Inflammatory macrophage treated with lipopolysaccharide for 1 hour (primary cell): Measurements from ENCODE around the gene KMT2C.
A peak's percentile ranks its signal among the peaks of the same experiment; 100 is the strongest.

Experiments used
- DNase-seq, 2 donors: peaks; one replicate each; pipeline ENCODE4 v3.0.0-alpha.2; 2020 to 2022

Gene KMT2C

DNA sequence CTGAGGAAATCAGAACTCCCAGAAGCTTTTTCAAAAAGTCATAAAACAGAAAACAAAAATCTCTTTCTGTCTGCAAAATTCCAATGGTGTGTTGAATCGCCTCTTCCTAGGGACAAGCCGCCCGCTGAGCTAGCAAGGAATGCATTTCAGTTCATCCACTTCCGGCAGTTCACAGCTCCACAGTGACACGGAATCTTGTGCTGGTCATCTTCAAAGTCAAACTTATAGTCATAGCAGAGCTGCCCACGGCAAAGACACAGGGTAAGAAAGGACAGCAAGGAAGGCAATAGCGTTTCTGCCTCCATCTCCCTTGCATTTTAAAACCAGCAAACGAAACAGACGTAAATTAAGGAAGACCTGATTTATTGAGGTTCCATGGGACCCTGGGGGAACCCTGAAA lies 299.1 kb downstream of the KMT2C start:
- no peak for DNase-seq

DNA sequence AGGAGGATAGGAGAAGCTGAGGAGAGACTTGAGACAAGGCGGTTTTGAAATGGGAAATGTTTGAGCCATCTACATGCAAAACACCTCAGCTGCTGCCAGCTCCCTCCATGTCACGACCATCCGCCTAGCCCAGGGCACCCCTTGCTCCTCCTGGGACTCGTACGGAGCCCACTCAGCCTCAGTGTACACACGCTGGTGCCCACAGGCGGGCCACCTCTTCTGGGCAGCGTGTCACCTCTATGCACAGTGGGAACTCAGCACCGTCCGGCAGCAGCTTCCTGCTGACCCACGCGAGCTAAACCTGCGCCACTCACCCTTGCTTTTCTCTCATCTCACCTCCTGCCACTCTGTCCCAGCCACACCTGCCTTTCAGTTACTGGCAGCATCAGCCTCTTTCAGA lies 302.0 kb downstream of the KMT2C start:
- DNase-seq, result no peak

DNA sequence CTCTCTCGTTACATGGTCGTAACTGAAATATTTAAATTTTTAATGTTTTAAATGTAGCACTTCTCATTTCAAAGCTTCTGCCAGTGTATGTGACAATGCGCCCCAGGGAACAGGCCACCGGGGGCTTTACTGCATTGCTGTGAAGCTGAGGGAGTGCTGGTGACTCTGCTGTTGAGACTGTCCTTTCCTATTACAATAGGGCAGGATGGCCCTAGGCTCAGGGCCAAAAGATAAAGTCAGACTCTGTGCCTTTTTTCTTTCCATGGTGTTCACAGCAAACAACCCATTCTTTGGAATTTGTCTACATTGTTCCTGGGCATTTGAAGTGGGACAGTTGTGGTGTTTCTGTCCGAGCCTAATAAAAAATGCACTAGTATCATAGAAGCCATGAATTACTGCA lies 303.0 kb downstream of the KMT2C start:
- DNase-seq, result no peak

DNA sequence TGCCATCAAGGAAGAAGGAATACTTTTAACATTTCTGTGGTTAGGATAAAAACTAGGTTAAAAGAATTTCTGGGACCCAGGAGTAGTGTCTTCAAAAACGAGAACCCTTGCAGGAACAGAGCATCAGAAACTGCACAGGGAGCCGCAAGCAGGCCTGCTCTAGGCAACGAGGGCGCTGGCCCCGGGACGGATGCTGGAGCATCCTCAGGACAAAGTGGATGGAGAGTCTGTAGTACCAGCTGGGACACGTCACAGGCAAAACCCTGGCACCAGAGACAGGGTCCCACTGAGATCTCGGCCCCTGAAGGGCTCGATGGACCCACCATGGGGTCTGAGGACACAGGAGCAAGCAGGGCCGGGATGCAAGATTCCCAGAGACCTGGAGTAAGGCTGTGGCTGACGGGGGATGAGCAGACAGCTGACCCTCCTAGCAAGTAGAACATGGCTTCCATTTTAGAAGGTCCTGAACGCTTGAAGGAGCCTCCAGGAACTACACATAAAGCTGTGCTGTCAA lies 303.8 kb downstream of the KMT2C start:
- no peak for DNase-seq

DNA sequence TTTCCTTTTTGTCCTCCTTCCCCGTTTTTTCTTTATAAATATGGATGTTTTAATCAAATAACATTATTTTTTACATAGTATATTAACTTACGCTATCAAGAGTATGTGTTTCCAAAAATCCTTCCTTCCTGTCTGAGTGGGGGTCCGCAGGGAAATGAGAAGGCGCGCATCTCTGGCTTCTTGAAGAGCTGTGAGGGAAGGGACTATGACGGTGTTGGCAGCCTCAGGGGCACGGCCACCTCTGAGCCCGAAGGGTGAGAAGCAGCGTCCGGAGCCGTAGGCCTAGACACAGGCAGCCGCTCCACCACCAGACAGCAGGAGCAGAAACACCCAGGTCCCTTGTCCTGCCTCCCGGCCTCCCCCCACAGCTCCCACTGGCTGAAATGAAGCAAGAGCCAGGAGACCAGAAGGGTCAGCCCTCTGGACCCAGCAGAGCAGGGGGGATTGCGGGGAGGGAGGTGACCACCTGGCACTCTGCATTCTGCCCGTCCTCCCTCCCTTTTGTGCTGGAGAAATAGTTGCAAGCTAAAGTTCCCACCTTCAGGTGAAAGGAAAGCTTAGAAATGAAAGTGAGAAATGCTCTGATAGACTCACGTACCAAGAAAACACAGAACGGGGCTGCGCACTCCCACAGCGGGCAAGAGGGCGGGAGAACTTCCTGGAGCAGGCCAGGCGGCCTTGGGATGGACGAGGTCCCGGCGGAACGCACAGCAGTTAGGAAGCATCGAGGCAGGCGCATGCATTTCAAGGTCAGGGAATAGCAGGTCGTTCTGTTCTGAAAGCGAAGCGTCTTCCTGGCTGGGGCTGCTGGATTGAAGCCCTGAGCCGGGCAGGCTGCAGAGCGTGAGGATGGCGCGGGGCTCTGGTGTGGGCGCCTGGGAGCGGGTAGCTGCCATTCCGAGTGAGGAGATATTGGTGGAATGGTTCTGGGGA lies 304.9 kb downstream of the KMT2C start:
- DNase-seq, result no peak

DNA sequence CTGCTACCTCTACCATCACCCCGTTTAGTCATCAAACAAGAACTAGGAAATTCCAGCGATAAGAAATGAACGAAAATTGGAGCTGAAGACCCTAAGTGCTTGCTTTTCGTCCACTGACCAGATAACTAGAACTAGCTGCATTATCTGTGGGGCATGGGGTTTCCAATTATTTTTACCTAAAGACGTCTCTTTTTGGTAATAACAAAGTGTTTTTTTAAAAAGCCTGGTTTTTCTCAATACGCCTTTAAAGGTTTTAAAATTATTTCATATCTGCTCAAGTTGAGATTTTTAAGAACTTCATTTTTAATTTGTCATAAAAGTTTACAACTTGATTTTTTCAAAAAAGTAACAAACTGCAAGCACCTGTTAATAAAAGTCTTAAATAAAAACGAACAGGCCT lies 306.1 kb downstream of the KMT2C start:
- no peak for DNase-seq

DNA sequence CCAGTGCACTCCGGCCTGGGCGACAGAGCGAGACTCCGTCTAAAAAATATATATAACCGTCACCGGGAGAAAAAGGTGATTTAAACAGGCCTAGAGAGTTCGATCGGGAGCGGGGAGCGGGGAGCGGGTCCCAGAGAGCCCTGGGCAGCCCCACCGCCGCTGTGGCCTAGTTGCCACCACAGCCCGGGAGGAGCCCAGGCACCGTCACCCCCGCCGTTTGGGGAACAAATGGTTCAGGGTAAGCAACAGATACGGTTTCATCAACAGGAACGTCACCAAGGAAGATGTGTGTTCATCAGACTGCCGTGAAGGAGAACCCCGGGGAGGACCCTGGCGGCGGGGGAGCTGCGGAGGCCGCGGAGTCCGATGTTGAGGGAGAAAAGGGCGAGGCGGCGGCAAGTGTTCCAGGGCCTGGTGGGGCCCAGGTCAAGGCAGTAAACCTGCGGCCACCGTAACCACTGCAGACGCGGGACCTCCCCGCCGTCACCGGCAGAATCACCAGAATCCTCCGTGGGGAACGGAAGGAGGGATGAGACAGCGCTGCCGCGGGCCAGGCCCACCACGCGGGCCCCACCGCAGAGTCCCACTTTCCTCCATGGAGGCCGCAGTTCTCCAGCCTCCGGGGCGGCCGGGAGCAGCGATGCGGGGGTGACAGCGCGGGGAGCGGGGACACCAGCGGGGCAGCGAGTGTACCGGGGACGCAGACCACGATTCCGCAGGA lies 306.9 kb downstream of the KMT2C start:
- no peak for DNase-seq

DNA sequence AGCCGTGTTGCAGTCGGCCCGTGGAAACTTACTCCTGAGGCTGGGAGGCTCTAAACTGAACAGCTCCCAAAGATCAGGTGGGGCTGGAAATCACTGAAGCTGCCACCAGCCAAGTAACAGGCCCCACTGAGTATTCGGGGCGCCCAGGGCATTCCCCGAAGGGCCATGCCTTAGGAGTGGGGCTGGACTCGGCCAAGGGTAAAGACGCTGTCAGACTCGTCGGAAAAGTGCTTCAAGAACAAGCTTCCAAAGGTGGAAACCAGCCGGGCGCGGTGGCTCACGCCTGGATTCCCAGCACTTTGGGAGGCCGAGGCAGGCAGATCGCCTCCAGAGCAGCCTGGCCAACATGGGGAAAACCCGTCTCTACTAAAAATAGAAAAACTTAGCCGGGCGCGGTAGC lies 307.6 kb downstream of the KMT2C start:
- DNase-seq, result no peak

DNA sequence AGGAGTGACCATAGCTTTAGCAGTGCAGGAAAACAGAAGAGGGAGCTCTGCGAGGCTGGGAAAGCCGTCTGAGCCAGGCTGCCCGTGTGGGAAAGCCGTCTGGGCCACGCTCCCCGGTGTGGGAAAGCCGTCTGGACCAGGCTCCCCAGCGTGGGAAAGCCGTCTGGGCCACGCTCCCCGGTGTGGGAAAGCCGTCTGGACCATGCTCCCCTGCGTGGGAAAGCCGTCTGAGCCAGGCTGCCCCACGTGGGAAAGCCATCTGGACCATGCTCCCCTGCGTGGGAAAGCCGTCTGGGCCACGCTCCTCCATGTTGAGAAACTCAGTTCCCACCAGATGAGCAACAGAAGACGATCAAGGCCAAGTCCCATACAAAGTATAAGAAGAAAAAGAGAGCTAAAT lies 308.6 kb downstream of the KMT2C start:
- no peak for DNase-seq

DNA sequence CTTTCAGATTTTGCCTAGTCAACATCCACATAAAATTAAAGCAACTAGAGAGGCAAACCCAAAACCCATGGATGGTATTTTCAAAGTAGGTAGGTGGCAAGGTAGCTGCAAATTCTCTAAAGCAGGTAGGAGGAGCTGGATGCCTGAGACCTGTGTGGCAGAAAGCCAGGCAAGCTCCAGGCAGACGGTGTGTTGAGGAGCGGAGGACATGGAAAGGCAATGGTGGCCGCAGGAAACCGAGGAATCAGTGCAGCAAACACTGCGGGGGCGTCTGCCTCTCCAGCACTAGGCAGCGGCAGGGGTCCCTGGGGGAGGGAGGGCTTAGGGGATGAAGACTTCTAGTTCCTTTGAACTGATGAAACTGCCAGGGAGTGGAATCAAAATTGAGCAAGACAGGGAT lies 309.1 kb downstream of the KMT2C start:
- DNase-seq, result no peak

DNA sequence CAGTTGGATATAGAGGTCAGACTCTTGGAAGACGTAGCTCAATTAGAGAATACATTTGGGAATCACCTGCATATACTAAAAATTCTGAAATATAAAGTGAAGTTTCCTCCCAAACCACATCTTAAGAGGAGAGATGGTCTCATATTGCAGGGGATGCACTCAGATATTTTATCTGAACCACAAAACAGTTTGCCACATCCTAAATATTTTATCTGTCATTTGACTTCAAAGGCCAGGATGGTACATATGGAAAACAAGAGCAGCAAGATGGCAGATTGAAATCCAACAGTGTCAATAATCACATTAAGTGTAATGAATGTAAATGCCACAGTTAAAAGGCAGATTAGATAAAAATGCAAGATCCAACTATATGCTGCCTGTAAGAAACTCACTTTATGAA lies 313.3 kb downstream of the KMT2C start:
- DNase-seq, result no peak

DNA sequence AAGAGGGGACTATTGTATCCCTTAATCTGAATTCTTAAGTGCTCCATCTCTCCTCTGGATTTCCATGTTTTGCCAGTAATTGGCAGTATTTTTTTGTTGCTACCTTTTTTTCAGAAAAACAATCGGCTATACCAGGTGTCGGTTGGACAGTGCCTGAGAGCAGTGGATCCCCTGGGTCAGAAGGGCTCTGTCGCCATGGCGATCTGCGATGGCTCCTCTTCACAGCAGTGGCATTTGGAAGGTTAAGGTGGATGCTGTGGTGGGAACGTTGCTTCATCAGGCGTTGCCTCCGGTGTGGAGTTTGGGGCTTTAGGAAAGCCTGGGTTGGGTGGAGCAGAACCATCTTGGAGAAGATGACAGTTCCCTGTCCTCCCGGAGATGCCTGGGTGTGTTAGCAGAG lies 314.4 kb downstream of the KMT2C start:
- DNase-seq, result no peak

DNA sequence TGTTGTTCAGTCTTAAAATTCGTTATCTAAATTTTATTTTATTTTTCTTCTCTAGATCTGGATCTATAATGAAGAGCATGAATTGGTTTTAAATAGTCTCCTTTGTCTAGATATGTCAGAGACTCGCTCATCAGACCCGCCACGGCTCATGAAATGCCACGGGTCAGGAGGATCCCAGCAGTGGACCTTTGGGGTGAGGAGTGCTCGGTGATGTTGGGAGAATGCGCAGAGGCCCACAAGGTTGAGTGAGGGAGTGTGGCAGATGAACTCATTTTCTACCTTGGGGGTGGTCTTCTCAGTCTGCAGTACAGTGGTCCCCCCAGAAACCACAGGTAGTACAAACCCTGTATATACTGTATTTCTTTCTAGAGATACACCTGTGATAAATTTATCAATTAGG lies 315.0 kb downstream of the KMT2C start:
- DNase-seq, result no peak

DNA sequence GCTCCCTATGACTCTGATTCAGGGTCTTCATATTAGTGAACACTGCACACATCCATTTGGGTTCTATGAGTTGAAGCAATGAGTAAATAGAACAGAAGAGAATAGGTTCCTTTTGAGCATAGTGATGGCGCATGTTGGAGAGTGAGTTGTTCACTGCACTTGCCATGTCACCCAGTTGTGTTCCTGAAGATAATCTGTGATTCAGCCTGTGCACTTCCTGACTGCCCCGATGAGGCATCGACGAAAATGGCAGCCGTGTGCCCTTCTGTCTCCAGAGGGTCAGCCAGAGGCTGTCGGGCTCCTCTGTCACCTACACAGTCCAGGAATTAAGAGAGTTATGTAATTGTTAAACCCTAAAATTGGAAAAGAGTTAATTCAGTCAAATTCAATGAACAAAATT lies 315.6 kb downstream of the KMT2C start:
- no peak for DNase-seq

DNA sequence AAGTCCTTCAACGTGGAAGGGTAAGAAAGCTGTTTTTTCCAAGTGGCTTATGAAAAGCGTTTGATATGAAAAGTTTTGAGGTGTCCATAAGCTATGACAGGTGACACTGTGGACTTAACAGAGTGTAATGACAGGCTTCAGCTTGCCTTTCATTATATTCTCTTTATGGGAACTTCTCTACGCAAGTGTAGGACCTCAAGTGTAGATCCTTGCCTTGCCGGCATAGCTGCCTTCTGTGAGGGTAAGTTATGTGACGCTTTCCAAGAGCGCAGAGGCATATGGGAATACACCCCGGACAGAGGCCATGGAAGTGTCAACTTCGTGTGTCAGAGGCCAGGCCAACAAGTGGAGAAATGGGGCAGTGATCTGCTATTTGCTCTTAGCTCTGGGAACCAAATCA lies 318.4 kb downstream of the KMT2C start:
- no peak for DNase-seq

DNA sequence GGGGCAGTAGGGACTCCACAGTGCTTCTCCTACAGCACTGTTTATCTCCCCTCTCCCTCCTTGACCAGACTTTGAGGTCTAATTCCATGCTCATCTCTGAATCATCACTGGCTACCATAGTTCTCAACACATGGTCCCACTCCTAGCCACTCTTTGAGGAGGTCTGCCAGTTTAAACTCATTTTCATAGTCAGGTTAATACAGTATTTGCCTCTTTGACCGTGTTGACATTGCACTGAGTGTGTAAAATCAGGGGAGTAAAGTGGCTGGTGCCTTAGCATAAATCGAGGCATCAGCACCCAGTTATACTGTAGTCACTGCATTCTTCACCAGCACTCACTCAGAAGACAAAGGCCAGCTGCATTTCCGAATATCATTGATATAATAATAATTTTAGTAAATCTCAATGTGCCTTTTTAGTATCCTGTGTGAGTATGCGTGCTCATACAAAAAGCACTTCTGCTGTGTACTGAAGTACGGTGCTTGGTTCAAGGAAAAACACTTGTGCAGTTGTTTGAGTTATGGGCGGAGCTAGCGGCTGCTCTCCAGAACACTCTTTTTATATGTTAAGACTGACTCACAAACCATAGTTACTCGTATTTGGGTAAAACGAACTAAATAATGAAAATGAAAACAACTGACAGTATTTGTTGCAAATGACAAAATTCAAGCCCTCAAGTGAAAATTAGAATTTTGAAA lies 320.6 kb downstream of the KMT2C start:
- DNase-seq, result no peak

DNA sequence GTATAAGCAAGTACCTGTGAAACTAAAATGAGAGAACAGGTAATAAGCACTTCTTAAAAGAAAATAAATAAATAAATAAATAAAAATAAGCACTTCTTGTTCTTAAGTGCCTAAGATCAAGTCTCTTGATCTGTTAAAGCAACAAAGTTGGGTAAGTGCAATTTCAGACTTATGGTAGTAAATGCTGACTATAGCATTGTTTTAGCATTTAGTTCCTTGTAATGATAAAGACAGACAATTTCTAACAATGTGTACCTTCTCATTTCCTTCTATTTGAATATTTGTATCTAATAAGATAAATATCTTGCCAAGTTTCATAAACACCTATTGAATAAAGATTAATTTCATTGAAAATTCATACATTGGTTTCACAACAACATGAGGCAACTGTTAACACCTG lies 323.0 kb downstream of the KMT2C start:
- no peak for DNase-seq

DNA sequence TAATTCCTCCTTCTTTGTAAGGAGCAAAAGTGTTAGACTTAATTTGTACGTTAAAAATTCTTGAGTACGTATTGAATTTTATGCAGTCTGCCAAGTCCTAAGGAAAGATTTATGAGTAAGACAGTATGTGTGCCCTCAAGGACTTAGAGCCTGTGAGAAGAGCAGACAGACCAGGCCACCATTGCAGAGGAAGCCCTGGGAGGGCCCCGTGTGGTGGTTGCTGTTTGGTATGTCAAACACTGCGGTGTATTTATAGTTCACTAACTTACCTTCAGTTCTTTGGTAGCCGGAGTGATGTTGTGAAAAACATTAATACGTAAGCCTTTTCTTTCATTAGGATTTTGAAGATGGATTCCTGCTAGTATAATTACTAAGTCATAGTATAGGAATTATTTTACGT lies 327.4 kb downstream of the KMT2C start:
- DNase-seq, result no peak

DNA sequence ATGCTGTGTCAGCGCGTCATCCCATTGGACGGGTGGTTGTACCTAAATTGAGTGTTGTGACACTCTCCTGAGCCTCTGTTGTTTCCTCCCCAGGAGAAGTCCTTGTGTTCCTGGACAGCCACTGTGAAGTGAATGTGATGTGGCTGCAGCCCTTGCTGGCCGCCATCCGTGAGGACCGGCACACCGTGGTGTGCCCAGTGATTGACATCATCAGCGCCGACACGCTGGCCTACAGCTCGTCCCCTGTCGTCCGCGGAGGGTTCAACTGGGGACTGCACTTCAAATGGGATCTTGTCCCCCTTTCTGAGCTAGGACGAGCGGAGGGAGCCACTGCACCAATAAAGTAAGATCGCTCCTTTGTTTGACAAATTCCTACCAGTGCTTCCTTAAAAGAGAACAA lies 327.9 kb downstream of the KMT2C start:
- DNase-seq, result no peak

DNA sequence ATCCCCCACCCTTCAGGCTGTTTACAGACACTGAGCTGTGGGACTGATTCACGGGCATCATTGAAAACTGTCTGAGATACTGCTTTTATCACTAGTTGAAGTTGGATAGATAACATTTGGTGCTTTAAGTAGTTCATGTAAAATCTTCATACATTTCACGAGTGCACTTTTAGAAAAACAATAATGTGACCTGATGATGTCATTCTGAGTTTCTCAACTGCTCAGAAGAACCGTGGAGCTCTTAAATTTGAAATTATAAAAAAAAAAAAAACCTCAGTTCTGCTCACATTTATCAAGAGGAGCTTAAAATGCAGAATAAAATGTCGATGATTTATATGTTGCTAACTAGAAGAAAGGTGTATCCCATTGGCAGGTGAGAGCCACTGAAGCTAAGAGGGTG lies 328.8 kb downstream of the KMT2C start:
- DNase-seq, result peak in 1 of 2 donors; percentile 3

DNA sequence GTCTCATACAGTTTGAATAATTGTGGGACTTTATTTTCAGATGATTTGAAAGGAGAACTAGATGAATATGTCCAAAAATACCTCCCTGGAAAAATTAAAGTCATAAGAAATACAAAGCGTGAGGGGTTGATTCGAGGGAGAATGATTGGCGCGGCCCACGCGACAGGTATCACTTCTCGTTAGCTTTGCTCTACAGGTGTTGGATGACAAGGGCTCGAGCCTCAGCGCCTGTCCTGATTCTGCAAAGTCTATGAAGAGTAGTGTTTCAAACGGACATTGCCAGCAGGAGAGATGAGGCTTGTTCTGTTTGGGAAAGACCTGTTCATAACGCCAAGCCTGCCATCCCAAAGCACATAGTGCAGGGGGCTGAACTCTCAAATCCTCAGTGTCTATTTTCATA lies 330.6 kb downstream of the KMT2C start:
- no peak for DNase-seq

DNA sequence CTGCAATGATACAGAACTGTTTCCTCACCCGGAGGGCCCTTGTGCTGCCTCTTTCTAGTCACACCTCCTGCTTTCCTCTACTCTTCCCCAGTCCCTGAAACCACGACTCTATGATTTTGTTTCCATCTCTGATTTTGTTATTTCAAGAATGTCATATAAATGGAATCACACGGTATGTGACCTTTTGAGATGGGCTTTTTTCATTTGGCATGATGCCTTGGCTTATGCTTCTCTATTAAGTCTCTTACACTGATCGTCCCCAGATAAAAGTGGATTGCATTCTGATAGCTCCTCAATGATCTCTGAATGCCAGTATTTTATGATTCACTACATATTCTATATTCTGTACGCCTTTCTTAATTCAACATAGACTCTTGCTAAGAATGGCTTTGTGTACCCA lies 332.1 kb downstream of the KMT2C start:
- DNase-seq, result no peak

DNA sequence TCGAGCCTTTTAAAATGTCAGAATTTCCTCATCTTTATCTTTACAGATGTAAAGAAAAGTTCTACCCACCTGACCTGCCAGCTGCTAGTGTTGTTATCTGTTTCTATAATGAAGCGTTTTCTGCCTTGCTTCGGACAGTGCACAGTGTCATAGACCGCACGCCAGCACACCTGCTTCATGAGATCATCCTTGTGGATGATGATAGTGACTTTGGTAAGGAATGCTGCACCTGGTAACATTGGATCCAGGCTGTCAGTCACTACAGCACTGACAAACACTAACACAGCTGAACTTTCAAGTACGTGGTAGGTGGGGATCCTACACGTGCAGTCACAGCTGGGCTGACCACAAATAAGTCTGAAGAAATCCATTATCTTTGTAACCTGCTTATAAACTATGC lies 332.7 kb downstream of the KMT2C start:
- DNase-seq, result no peak

DNA sequence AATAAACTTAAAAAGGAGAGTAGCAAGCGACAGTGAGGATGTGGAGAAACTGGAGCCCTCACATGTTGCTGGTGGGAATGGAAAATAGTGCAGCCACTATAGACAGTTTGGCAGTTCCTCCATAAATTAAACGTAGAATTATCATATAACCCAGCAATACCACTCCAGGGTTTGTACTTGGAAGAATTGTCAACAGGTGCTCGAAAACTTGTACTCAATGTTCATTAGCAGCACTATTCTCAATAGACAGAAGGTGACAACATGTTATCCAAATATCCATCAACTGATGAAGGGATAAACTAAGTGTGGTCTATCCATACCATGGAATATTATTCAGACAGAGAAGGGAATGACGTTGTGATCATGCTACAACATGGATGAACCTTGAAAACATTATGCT lies 338.5 kb downstream of the KMT2C start:
- no peak for DNase-seq
